ENCODE data around the gene ZFP57.

Gene ZFP57

DNA sequence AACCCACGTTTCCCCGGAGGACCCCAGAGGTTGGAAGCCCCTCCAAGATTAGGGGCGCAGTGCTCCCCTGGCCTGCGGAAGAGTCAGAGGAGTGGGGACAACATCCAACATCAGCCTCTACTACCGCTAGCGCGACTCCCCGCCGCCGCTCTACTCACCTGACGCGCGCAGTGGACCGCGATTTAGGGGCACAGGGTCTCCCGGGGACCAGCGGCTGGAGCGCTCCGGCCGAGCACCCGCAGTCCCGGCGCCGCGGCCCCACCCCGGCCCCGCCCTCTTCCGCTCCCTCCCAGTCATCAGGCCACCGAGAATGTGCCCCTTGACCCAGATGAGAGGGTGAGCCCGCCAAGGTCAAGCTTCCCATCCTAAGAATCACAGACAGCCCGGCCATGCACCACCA lies at the start of gene ZFP57:
Gene ZFP57, minus strand, starts transcription at position 249 of the 400 bp plus-strand sequence. CDS start 4,149 bp downstream, outside the sequence.
- DNase-seq = no peak

GRCh38 chr6:29730575-29731126 lies 49.7 kb upstream of the ZFP57 start:
- no peak for DNase-seq

DNA sequence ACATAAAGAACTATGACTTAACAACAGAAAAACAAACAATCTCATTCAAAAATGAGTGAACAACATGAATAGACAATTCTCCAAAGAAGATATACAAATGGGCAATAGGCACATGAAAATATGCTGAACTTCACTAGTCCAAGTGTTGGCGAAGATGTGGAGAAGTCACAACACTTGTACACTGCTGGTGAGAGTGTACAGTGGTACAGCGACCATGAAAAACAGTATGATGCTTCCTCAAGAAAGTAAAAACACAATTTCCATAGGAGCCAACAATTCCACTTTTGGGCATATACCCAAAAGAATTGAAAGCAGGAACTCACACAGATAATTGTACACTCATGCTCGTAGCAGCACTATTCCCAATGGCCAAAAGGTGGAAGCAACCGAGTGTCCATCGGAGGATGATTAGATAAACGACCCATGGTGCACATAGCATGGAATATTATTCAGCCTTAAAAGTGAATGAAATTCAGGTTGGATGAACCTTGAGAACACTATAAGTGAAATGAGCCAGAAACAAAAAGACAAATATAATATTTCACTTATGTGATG lies 48.9 kb upstream of the ZFP57 start:
- no peak for DNase-seq

DNA sequence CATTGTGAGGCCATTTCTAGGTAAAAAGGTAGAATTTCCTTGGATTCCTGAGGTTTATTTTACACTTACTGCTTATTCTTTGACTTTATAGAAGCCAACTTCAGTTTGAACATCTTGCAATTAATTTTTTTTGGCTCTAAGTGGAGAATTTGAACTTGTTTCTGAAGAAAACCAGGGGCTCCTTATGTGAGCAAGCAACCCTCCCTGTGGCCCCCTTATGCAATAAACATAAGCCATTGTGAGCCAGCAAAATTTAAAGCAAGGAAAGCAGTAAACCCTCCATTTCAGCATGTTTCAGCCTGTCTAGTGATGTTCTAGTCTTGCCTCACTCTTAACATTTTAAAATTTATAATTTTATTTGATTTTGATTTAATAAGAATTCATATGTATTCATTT lies 47.9 kb upstream of the ZFP57 start:
- DNase-seq = no peak

DNA sequence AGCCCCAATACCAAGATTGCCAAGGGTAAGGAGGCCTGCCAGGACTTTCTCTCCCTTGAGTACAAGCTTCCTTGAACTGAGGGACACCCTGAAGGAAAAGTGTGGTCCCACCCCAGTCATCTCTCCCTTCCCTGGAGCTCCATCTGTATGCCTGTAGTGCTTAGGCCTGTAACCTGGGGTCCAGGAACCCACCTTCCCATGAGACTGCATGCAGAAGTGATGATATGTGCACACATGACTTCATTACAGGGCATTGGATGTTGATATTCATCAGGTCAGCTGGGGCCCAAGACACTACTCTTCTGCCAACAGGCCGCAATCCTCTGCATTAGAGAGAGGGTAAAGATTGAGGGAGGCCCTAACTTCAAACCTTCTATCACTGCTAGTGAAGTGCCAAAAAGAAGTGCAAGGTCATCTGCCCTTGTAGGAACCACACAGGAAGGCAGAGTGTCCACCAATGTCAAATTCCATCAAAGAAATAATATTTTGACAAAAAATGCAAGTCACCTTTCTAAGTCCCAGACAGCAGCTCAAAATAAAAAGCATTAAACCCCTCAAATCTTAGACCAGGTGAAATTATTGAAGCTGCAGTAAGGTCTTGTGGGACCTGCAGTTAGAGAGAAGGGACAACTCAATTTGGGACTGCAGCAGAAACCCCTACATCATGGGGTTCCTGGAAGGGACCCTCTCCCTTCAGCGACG lies 47.4 kb upstream of the ZFP57 start:
- no peak for DNase-seq

GRCh38 chr6:29727637-29728036 lies 46.7 kb upstream of the ZFP57 start:
- no peak for DNase-seq

DNA sequence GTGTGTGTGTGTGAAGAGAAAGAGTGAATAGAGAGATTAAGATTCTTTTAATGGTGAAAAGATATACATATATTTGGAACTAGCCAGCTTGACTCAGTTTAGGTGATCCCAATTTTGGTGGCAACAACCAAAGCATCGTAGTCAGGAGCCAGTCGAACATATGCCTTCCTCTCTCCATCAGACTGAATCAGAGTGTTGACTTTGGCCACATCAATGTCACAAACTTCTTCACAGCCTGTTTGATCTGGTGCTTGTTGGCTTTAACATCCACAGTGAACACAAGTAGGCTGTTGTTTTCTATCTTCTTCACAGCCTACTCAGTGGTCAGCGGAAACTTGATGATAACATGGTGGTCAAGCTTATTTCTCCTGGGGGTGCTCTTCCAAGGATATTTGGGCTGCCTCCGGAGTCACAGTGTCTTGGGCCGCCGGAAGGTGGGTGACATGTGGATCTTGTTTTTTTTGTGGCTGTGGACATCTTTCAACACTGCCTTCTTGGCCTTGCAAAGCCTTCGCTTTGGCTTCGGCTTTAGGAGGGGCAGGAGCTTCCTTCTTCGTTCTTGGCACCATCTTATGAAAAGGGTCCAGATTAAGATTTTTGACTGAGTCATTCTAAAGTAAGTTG lies 45.7 kb upstream of the ZFP57 start:
- DNase-seq = no peak

DNA sequence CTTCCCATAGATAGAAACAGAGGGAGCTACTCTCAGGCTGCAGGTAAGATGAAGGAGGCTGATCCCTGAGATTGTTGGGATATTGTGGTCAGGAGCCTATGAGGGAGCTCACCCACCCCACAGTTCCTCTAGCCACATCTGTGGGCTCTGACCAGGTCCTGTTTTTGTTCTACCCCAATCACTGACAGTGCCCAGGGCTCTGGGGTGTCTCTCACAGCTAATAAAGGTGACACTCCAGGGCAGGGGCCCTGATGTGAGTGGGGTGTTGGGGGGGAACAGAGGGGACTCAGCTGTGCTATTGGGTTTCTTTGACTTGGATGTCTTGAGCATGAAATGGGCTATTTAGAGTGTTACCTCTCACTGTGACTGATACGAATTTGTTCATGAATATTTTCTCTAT lies 45.0 kb upstream of the ZFP57 start:
- DNase-seq = no peak

GRCh38 chr6:29724937-29725869 lies 44.3 kb upstream of the ZFP57 start:
- no peak for DNase-seq

DNA sequence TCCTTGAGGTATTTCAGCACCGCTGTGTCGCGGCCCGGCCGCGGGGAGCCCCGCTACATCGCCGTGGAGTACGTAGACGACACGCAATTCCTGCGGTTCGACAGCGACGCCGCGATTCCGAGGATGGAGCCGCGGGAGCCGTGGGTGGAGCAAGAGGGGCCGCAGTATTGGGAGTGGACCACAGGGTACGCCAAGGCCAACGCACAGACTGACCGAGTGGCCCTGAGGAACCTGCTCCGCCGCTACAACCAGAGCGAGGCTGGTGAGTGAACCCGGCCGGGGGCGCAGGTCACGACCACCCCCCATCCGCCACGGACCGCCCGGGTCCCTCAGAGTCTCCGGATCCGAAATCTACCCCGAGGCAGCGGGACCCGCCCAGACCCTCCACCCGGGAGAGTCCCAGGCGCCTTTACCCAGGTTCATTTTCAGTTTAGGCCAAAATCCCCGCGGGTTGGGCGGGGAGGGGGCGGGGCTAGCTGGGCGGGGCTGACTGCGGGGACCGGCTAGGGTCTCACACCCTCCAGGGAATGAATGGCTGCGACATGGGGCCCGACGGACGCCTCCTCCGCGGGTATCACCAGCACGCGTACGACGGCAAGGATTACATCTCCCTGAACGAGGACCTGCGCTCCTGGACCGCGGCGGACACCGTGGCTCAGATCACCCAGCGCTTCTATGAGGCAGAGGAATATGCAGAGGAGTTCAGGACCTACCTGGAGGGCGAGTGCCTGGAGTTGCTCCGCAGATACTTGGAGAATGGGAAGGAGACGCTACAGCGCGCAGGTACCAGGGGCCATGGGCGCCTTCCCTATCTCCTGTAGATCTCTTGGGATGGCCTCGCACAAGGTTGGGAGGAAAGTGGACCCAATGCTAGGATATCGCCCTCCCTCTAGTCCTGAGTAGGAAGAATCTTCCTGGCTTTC lies 43.0 kb upstream of the ZFP57 start:
- peak; percentile 60 for DNase-seq

DNA sequence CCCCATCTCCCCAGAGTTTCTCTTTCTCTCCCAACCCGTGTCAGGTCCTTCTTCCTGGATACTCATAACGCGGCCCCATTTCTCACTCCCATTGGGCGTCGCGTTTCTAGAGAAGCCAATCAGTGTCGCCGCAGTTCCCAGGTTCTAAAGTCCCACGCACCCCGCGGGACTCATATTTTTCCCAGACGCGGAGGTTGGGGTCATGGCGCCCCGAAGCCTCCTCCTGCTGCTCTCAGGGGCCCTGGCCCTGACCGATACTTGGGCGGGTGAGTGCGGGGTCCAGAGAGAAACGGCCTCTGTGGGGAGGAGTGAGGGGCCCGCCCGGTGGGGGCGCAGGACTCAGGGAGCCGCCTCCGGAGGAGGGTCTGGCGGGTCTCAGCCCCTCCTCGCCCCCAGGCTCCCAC lies 42.3 kb upstream of the ZFP57 start, which contains the start of gene HLA-F:
Gene HLA-F, plus strand, starts transcription at position 173 of the 404 bp plus-strand sequence. Its CDS starts 30 bp downstream, at position 203.
- peak; percentile 77 for DNase-seq

- no peak for DNase-seq
Observed at GRCh38 chr6:29720863-29721262, 39.9 kb upstream of the ZFP57 start.

GRCh38 chr6:29710281-29710941 lies 29.5 kb upstream of the ZFP57 start:
- no peak for DNase-seq

- no peak for DNase-seq
Observed at GRCh38 chr6:29709188-29709587, 28.2 kb upstream of the ZFP57 start.

GRCh38 chr6:29708432-29709179 lies 27.7 kb upstream of the ZFP57 start:
- peak; percentile 70 for DNase-seq

- DNase-seq = no peak
Observed at GRCh38 chr6:29705389-29706231, 24.7 kb upstream of the ZFP57 start.

DNA sequence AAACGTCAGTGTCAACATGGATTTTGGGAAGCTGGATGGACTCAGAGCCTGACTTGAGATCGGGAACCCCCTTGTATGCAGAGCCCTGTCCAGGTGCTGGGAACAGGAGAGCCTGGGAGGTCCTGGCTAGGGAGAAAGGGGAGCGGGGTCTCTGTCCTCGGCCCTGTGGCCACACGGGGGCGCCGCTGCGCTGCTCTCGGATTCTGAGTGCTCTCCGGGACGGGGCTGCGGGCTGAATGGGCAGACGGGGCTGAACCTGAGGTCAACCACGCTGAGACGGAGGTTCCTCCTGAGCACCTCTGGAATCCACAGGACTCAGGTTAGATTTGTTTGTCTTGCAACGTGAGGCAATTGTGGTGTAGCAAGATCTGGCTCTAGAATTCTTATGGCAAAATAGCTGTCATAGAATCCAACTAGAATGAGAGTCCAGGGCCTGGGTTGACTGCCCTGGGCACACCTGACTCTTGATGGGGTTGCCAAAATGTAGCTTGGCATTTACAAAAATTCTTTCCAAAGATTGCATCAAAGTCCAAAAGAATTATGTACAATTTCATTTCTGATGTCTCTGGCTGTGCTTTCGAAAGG lies 21.7 kb upstream of the ZFP57 start:
- peak; percentile 65 for DNase-seq

DNA sequence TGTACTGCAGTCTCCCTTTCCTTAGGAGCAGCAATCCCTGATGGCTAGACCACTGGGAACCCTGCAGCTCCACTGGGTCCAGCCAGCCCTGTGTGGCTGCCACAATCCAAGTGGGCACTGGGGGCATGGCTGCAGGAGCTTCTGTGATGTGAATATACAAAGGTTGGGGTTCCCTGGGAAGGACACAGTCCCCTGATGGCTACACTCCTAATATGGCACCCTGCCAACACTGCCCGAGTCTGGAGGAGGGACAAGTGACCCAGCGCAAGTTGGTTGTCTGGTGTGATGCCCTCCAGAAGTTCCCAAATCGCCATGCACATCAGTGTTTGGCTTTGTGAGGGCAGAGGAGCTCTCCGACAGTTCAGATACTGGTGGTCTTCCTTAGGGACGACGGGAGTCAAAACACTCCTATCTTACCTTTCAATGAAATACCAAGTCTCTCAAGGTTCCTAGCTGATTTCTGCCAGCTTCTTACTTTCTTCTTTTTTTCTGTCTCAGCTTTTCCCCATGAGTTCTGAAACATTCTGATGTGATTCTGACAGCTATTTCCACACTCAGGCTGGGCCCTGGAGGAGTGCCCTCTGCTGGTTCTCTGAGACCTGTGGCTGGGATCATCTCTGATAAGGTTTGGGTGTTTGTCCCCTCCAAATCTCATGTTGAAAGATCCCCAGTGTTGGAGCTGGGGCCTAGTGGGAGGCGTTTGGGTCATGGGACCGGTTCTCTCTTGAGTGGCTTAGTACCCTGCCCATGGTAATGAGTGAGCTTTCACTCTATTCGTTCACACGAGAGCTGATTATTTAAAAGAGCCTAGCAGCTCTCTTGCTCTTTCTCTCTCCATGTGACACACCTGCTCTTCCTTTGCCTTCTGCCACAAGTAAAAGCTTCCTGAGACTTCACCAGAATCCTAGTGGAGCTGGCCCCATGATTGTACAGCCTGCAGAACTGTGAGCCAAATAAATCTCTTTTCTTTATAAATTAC lies 15.5 kb upstream of the ZFP57 start:
- DNase-seq = no peak

Data from activated effector memory CD4-positive, alpha-beta T cell treated with Interleukin-2 at 50 U/mL for 16 hours (primary cell).